Hematopoietic multipotent progenitor cell treated with erythropoietin and hydrocortisone succinate and interleukin-3 and kit ligand, for 17 days (in vitro differentiated cells): ENCODE results near the gene PDE5A.

ENCODE experiments used
- DNase-seq: peaks from one replicate; pipeline ENCODE4 v3.0.0-alpha.2; 2015; ENCODE audit warnings: low spot score

PDE5A gene

GRCh38 chr4:119521268-119521667 is 107.3 kb downstream of the PDE5A start:
- no peak for DNase-seq

GRCh38 chr4:119518915-119519410 is 109.6 kb downstream of the PDE5A start:
- DNase-seq = no peak

GRCh38 chr4:119518230-119518892 is 110.2 kb downstream of the PDE5A start:
- DNase-seq = no peak

- DNase-seq = no peak
These were observed 111.0 kb downstream of the PDE5A start for GRCh38 chr4:119517361-119518229.

GRCh38 chr4:119512398-119512797 is 116.2 kb downstream of the PDE5A start:
- DNase-seq = no peak

DNA sequence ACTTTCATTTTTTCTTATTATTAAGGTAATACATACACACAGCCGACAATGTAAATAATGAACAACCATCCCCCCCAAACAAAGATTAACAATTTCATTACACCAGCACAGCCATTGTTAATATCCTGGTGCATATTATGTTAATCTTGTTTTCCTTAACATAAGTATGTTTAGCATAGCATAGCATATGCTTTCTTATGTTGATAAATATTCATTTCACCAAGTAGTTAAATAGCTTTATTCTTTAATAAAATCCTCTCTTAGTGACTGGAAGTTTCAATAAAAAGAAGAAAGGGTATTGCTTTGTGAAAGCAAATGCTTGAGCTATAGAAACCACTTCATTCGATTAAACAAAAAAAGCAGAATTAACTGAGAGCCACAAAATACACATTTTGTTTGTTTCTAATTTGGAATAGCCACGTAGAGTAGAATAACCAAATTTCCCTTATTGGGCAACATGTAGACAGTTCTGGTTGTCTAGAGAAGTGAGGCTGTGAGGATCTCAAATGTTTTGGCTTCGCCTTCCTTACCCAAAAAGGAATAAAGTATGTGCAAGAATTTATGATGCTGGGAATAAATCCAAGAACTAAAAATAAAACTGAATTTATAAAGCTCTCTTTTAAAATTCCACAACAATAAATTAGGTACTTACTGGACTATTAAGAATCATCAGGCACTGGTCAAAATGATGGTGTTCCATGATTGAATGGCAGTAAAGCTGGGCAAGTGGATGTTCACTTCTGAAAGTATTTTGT is 118.0 kb downstream of the PDE5A start:
- DNase-seq = no peak

DNA sequence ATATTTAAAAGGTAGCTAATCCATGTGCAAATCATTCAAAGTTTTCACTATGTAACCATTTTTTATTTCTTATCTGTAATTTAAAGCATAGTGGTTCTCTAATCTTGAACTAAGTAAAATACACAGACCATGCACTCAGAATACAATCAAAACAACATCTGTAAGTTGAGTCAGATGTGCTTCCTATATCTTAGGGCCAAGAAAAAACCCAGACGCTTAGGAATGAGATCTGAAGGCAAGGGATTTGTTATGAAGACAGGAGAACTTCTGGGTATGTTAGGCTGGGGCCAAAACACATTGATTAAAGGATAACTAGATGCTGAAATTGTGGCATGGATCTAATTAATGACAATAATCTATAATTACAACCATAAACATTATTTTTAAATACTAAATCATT is 120.3 kb downstream of the PDE5A start:
- no peak for DNase-seq

- DNase-seq = no peak
These were observed 121.8 kb downstream of the PDE5A start for GRCh38 chr4:119506806-119507205.

DNA sequence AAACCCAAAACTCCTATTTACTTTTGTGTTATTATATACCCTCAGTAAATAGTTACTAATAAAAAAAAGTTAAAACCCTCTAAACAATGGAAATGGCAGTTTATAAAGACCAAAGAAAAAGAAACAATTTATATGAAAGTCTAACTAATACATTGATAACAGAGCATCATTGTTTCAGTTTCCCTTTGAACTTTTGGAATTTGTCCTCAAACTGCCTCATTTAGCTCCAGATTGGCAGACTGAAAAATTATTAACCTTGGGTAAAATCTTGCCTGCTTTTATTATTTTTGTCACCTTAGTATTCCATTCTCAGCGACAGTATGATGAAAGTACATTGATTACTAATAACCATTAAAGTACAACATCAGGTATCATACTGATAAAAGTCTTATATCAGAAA is 124.0 kb downstream of the PDE5A start:
- no peak for DNase-seq

GRCh38 chr4:119501740-119502139 is 126.9 kb downstream of the PDE5A start:
- DNase-seq = no peak

DNA sequence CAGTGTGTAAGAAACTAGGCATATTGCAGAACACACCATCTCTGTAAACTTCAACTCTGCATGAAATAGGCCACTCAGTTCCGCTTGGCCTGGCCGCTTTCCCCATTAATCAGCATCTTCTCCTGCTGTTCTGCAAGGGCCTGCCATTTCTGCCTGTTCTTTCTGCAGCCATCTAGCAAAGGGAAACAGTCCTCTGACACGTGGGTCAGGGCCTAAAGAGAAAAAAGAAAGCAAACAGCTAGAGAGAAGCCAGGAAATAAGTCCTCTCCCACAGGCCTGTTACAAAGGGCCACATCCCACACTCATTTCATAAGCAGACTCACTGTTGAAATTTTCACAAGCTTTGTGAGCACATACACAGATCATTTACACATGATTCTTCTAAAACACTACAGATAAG is 130.1 kb downstream of the PDE5A start:
- no peak for DNase-seq

DNA sequence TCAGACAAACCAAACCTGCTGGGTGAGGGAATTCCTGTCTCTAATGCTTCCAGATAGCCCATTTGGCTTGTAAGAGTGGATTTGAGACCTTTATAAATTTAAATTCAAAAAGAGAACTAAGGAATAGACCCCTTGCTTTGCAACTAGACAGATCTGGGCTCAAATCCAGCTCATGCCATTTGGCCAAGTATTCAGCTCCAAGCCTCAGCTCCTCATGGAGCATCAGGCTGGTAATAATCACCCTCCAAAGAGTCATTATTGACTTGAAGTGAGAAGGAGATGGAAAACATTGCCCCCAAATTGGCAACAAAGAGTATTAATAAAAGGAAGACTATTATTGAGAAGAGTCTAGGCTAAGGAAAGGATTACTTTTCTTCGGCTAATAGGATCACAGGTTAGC is 134.7 kb downstream of the PDE5A start:
- no peak for DNase-seq

DNA sequence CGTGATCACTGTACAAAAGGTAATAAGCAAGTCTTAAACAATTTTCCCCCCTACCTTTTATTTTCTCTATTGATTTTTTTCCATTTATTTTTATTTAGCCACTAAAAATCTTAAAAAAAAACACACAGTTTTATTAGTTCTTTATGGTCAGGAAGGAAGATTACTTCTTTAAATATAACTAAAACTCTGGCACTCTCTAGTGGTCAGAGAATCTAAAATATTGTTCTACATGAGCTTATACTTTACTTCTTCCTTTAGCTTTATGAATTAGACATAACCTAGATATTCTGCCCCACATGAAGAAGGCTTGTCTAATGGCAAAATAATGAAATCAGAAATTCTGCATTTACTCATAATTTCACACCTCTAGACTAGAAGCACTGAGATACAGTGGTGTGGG is 135.2 kb downstream of the PDE5A start:
- peak; percentile 10 for DNase-seq

DNA sequence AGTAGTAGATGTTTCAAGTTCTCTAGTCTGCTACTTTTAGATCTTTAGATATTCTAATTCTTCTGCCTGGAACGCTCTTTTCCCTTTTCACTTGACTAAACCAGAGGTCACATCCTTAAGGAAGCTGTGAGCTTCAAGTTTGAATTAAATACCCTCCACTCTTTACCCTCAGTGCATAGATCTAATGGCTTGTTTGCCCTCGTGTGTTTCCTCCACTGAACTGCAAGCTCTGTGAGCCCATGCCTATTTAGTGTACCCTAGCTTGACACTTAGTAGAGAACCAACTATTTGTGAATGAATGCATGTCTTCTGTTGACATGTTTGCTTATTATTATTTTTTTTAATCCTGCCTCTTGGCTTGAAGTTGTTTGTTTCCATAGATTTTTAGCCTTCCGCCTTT is 138.3 kb downstream of the PDE5A start:
- DNase-seq = no peak

- no peak for DNase-seq
These were observed 139.3 kb downstream of the PDE5A start for GRCh38 chr4:119489305-119489704.

DNA sequence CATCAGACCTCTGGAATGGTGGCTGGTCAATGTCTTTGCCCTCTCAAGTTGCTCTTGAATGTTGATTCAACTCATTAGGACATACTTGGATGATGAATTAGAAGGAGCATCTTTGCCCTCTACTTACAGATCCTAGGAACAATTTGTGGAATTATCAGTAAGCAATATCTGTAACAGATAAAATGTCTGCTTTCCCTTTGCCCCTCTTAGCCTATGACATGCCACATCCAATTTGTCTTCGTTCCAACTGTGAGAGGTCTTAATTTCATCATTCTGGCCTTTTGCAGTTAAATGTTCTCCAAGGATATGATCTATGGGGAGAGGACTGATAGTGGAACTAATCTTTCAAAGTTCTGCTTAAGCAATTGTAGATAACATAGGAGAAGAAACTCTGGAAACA is 148.3 kb downstream of the PDE5A start:
- DNase-seq = no peak

DNA sequence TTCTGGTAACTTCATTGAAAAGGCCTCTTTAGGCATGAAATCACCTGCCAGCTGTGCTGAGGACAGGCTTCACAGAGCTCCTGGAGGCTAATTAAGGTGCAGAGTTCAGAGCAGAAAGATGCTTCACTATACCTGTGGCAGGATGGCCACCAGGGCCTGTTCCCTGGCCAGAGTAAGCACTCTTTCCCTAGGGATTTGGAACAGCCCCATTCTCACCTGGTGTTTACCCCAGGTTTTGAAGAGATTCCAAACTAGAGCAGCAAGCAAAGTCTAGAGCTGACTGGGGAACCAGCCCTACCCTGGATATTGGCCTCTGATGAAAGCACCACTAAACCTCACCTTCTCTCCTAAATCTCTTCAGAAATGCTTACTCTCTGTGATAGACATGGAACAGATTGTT is 148.8 kb downstream of the PDE5A start:
- DNase-seq = no peak

- no peak for DNase-seq
These were observed 149.3 kb downstream of the PDE5A start for GRCh38 chr4:119479180-119479808.

DNA sequence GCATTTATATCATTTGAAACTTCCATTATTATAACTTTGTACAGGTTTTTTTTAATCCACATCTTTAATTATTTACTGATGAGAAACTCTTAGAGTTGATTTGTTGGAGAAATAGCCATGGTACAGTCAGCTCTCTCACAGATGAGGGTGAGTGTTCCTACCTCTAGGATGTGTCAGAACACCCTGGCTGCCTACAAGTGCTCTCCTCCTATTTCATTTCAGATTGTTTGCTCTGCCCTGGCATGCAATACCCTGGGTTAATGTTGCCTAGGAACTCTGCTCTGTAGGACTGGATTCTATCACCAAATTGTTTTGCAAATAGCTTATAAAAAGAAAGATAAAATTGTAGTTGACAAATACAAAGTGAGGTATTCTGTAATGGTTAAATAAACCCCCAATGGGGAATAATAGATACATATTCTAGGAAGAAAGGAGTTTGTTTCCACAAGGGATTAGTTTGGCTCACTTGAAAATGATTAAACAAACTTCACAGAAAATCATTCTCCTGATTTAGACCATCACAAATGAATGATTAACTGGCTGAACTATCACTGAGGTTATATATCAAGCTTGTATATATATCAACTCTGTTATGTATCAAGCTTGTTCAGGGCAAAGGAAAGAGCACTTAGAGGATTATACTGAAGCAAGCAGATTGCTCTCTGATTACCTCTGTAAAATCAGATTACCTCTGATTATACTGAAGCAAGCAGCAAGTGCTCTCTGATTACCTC is 150.0 kb downstream of the PDE5A start:
- no peak for DNase-seq

DNA sequence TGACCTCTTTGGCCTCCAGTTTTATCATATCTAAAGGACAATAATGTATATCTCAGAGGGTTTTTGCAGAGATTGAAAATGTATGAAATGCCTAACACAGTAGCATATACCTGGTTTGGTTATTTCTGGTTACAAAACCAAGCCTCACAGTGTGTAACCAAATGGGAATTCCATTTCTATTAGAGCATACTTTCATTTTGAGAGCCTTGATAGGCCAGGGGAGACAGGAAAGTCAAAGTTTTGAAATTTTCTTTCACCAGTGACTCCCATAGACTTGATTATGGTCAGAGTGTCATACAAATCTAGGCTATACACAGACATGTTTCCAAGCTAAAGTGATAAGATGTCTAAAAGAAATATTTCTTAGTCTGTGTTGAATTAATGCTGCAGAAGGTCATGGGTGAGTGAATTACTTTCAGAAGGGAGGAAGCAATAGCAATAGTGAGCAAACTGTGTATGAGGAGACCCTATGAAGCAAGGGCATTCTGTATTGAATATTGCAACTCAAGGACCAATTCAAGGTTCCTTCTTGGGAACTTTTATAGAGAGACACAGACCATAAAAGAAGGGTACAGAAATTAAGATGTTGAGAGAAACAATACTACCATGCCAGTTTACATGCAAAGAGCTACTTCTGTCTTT is 151.1 kb downstream of the PDE5A start:
- no peak for DNase-seq

DNA sequence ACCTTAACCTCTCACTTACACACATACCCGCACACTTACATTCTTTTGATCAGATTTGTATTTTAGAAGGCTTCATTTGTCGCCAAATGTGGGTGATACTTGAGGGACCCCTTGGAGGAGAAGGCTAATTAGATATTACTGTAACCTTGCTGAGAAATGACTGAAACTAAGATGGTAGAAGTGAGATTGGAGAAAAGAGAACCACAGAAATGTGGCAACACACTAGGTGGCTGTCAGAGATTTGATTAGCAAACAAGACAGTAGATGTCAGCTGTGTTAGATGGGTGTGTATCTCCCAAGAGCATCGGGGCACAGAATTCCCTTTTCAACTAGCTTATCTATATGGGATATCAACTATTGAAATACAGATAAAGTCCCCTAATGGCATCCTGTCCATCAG is 157.3 kb downstream of the PDE5A start:
- no peak for DNase-seq
